ENCODE measurements around the gene ANKRD30A. TPM values are rescaled to one million over a fixed set of nuclear protein-coding genes. Genes with fewer than 3 reads are reported as not detected.
"Not testable (repeated sequence)": the region's sequence is repeated elsewhere in the genome, so short reads cannot be mapped to it uniquely, and the experiment has no call there.

The ANKRD30A gene
- not detected in 2 replicates for polyA plus RNA-seq
- polyA minus RNA-seq, result not detected in 2 replicates

- H3K4me2 ChIP-seq (ENCODE audit: low read length), result no peak within 1 kb of the TSS
- no peaks in the 10 kb centered on the region for H3K27me3 ChIP-seq (ENCODE audit: insufficient read depth, low read depth, low read length)
- no peak within 1 kb of the TSS for H3K4me3 ChIP-seq (ENCODE audit: low read length)
- H3K36me3 ChIP-seq (ENCODE audit: insufficient read depth, low read length), result no peaks in the 10 kb centered on the region
- H2AFZ ChIP-seq (ENCODE audit: low read depth, low read length), result no peak within 1 kb of the TSS
- peaks cover 3% of the 10 kb centered on the region for H3K9me3 ChIP-seq (ENCODE audit: low read length)
- no peak within 1 kb of the TSS for H3K9ac ChIP-seq (ENCODE audit: low read length)
- no peaks in the 10 kb centered on the region for H4K20me1 ChIP-seq (ENCODE audit: insufficient read depth)
- no peaks in the 10 kb centered on the region for H3K79me2 ChIP-seq (replicated peaks; ENCODE audit: insufficient read depth, low read length)
- no peaks in the 10 kb centered on the region for H3F3A ChIP-seq (ENCODE audit: insufficient read depth, low read length, poor library complexity, severe bottlenecking)
- H3K27ac ChIP-seq (ENCODE audit: low read length), result no peak within 1 kb of the TSS
- no peak for TF ChIP-seq POLR2AphosphoS5 (IDR thresholded peaks at IDR 0.05)
- no peak for TF ChIP-seq CTCF (IDR thresholded peaks at IDR 0.05; ENCODE audit: poor library complexity, severe bottlenecking)
- no peak for TF ChIP-seq REST (IDR thresholded peaks at IDR 0.05; ENCODE audit: borderline replicate concordance)
- no peak for TF ChIP-seq RAD21 (conservative IDR thresholded peaks at IDR 0.05)
- TF ChIP-seq MXI1 (conservative IDR thresholded peaks at IDR 0.05; ENCODE audit: poor library complexity, severe bottlenecking), result no peak
- no peaks in the 10 kb centered on the region for H3K9me2 ChIP-seq (ENCODE audit: insufficient read depth, low read length)
These were observed at the start of gene ANKRD30A for GRCh38 chr10:37125191-37125732. Gene ANKRD30A, plus strand, starts transcription at chr10:37125598. Its CDS starts 190 bp downstream, at chr10:37125788.

GRCh38 chr10:37076083-37076482 lies 49.3 kb upstream of the ANKRD30A start:
- not testable (repeated sequence) for H3K9me3 ChIP-seq (ENCODE audit: low read length); H3F3A ChIP-seq (ENCODE audit: insufficient read depth, low read length, poor library complexity, severe bottlenecking); H4K20me1 ChIP-seq (ENCODE audit: insufficient read depth); H3K36me3 ChIP-seq (ENCODE audit: insufficient read depth, low read length); H3K27me3 ChIP-seq (ENCODE audit: insufficient read depth, low read depth, low read length); H3K9me2 ChIP-seq (ENCODE audit: insufficient read depth, low read length); H3K9ac ChIP-seq (ENCODE audit: low read length); H3K4me2 ChIP-seq (ENCODE audit: low read length); H3K79me2 ChIP-seq (replicated peaks; ENCODE audit: insufficient read depth, low read length); H3K27ac ChIP-seq (ENCODE audit: low read length); H2AFZ ChIP-seq (ENCODE audit: low read depth, low read length); H3K4me3 ChIP-seq (ENCODE audit: low read length)

GRCh38 chr10:37095792-37096573 lies 29.4 kb upstream of the ANKRD30A start:
- H3K27ac ChIP-seq (ENCODE audit: low read length), result no peak overlapping the region
- TF ChIP-seq MXI1 (conservative IDR thresholded peaks at IDR 0.05; ENCODE audit: poor library complexity, severe bottlenecking), result no peak
- TF ChIP-seq SMC3 (conservative IDR thresholded peaks at IDR 0.05; ENCODE audit: poor library complexity), result no peak
- no peak for TF ChIP-seq POLR2AphosphoS5 (IDR thresholded peaks at IDR 0.05)
- no peak for TF ChIP-seq CTCF (IDR thresholded peaks at IDR 0.05; ENCODE audit: poor library complexity, severe bottlenecking)
- TF ChIP-seq EP300 (conservative IDR thresholded peaks at IDR 0.05; ENCODE audit: poor library complexity, severe bottlenecking), result no peak
- no peak for TF ChIP-seq REST (IDR thresholded peaks at IDR 0.05; ENCODE audit: borderline replicate concordance)
- no peak for TF ChIP-seq RAD21 (conservative IDR thresholded peaks at IDR 0.05)
- TF ChIP-seq TAF1 (IDR thresholded peaks at IDR 0.05; ENCODE audit: low read depth), result no peak
- TF ChIP-seq EZH2 (IDR thresholded peaks at IDR 0.05; ENCODE audit: borderline replicate concordance, insufficient read depth, low read length, poor library complexity, severe bottlenecking), result no peak
- H3K36me3 ChIP-seq (ENCODE audit: insufficient read depth, low read length), result no peaks in the 10 kb centered on the region
- H2AFZ ChIP-seq (ENCODE audit: low read depth, low read length), result no peak overlapping the region
- no peaks in the 10 kb centered on the region for H3F3A ChIP-seq (ENCODE audit: insufficient read depth, low read length, poor library complexity, severe bottlenecking)
- H3K4me3 ChIP-seq (ENCODE audit: low read length), result no peak overlapping the region
- H3K9me2 ChIP-seq (ENCODE audit: insufficient read depth, low read length), result no peaks in the 10 kb centered on the region
- no peaks in the 10 kb centered on the region for H3K27me3 ChIP-seq (ENCODE audit: insufficient read depth, low read depth, low read length)
- no peaks in the 10 kb centered on the region for H4K20me1 ChIP-seq (ENCODE audit: insufficient read depth)
- no peaks in the 10 kb centered on the region for H3K79me2 ChIP-seq (replicated peaks; ENCODE audit: insufficient read depth, low read length)
- no peak overlapping the region for H3K9ac ChIP-seq (ENCODE audit: low read length)
- no peaks in the 10 kb centered on the region for H3K9me3 ChIP-seq (ENCODE audit: low read length)
- no peak overlapping the region for H3K4me2 ChIP-seq (ENCODE audit: low read length)

Data from neural cell (in vitro differentiated cells).